Nephron (organoid): ENCODE measurements around the gene EBPL.

Source experiments
- H3K27ac Mint-ChIP-seq, 3 experiments: 2 replicates each; pipeline ENCODE4 v1.8.0; 2020; ENCODE audit warnings: mixed read lengths in 3 of 3, mild to moderate bottlenecking in 2 of 3, moderate library complexity in 1 of 3
- H3K27me3 Mint-ChIP-seq: 2 replicates; pipeline ENCODE4 v1.8.0; 2021; ENCODE audit warnings: low read depth, mild to moderate bottlenecking, moderate library complexity, mixed read lengths
- H3K36me3 Mint-ChIP-seq: 2 replicates; pipeline ENCODE4 v1.8.0; 2020; ENCODE audit warnings: low read depth, mixed read lengths
- H3K4me1 Mint-ChIP-seq: 2 replicates; pipeline ENCODE4 v1.8.0; 2020; ENCODE audit warnings: mixed read lengths
- H3K4me3 Mint-ChIP-seq, 3 experiments: 2 replicates each; pipeline ENCODE4 v1.8.0; 2020; ENCODE audit warnings: mild to moderate bottlenecking in 3 of 3, mixed read lengths in 3 of 3, moderate library complexity in 2 of 3
- H3K9me3 Mint-ChIP-seq: 2 replicates; pipeline ENCODE4 v1.8.0; 2020; ENCODE audit warnings: mixed read lengths
- TF ChIP-seq, protein P1 (sequence below), 3 experiments: fragments of 200-600 bp; sonication (generic); IDR thresholded peaks; one replicate each; pipeline ENCODE4 v1.5.0; 2021; ENCODE audit warnings: antibody characterized with exemption in 3 of 3; ENCODE audit not compliant: unreplicated experiment in 3 of 3

EBPL gene

GRCh38 chr13:49653478-49653877 lies 37.8 kb downstream of the EBPL start:
- peaks cover 21% of the 10 kb centered on the region for H3K36me3 Mint-ChIP-seq
- H3K4me3 Mint-ChIP-seq, result no peak overlapping the region

DNA sequence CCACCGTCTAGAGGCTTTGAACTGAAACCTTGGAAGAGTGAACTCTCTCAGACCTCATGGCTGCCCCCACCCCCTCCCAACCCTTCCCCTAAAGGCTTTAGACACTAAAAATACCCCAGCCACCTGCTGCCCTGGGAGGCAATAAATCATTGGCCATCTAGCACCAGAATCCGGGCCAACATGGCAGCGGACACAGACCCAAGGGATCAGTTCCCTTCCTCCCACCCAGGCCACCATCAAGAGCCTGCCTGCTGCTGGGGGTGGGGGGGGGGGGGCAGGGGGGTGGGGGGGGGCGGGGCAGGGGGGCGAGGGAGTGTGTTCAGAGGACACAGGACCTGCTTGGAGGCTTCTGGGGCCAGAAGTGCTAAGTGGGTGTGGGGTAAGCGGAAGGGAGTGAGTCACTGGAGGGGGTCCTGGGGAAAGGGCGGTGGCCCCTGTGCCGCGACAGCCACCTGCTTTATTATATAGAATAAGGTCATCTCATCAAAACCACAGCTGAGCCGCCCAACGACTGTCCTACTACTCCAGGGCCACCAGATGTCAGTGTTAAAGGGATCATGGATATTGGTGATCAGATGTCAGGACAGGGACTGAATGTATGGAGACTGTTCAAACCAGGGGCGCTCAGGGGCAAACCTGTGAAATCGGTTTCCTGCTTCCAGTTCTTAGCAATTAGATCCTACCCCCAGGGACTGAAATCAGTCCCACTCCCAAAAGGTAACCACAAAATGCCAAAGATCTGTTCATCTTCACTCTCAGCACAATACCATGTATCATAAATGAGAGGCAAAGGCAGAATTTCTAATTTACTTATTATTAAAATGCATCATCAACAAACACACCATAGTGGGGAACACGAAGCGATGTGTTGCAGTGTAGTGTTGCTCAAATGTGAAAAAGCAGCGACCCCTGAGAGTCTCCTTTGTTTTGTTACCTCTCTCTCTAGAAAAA lies 38.7 kb downstream of the EBPL start:
- Mint-ChIP-seq H3K27ac (peak overlapping the region in 2 of 3 experiments; percentile 9 to 16), H3K4me1 (peaks cover 17% of the 10 kb centered on the region), H3K4me3 (no peak overlapping the region), H3K27me3 (no peaks in the 10 kb centered on the region), H3K9me3 (no peaks in the 10 kb centered on the region), H3K36me3 (peaks cover 13% of the 10 kb centered on the region)
- TF ChIP-seq, protein P1, sequence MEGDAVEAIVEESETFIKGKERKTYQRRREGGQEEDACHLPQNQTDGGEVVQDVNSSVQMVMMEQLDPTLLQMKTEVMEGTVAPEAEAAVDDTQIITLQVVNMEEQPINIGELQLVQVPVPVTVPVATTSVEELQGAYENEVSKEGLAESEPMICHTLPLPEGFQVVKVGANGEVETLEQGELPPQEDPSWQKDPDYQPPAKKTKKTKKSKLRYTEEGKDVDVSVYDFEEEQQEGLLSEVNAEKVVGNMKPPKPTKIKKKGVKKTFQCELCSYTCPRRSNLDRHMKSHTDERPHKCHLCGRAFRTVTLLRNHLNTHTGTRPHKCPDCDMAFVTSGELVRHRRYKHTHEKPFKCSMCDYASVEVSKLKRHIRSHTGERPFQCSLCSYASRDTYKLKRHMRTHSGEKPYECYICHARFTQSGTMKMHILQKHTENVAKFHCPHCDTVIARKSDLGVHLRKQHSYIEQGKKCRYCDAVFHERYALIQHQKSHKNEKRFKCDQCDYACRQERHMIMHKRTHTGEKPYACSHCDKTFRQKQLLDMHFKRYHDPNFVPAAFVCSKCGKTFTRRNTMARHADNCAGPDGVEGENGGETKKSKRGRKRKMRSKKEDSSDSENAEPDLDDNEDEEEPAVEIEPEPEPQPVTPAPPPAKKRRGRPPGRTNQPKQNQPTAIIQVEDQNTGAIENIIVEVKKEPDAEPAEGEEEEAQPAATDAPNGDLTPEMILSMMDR (IDR thresholded peaks at IDR 0.05; ENCODE audit: unreplicated experiment in 3 of 3), result peak; percentile 37 to 53 (median 45)

More at GRCh38 chr13:49653478-49653877, 37.8 kb downstream of the EBPL start:
- Mint-ChIP-seq H3K27me3 (no peaks in the 10 kb centered on the region), H3K9me3 (no peaks in the 10 kb centered on the region), H3K27ac (no peak overlapping the region), H3K4me1 (peaks cover 17% of the 10 kb centered on the region)
- TF ChIP-seq, protein P1 (IDR thresholded peaks at IDR 0.05; ENCODE audit: unreplicated experiment in 3 of 3), result no peak

GRCh38 chr13:49651570-49652354 lies 39.5 kb downstream of the EBPL start:
- Mint-ChIP-seq H3K9me3 (no peaks in the 10 kb centered on the region), H3K27ac (no peak overlapping the region), H3K4me1 (peaks cover 17% of the 10 kb centered on the region), H3K27me3 (no peaks in the 10 kb centered on the region), H3K36me3 (peaks cover 9% of the 10 kb centered on the region), H3K4me3 (peak overlapping the region in 1 of 3 experiments; percentile 15)
- TF ChIP-seq, protein P1 (IDR thresholded peaks at IDR 0.05; ENCODE audit: unreplicated experiment in 3 of 3), result no peak

DNA sequence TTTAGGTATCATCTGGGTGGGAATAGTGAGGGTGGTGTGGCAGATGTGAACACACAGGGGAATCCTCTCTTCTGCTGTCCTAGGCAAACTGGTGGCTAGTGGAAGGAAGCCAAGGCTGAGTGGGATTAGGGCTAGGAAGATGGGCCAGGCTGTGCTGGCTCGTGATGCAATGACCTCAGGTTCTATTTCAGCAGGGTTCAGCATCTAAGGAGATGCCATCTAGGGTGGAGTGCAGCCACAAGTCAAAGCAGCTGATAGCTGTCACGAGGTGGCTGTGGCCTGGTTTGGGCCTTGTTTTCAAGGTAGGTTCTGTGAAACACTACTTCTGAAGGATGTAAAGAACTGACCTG lies 41.3 kb downstream of the EBPL start:
- H3K4me1 Mint-ChIP-seq, result peaks cover 17% of the 10 kb centered on the region
- TF ChIP-seq, protein P1 (IDR thresholded peaks at IDR 0.05; ENCODE audit: unreplicated experiment in 3 of 3), result no peak
- no peaks in the 10 kb centered on the region for H3K9me3 Mint-ChIP-seq
- no peaks in the 10 kb centered on the region for H3K27me3 Mint-ChIP-seq
- no peaks in the 10 kb centered on the region for H3K36me3 Mint-ChIP-seq
- H3K4me3 Mint-ChIP-seq, result no peak overlapping the region
- no peak overlapping the region for H3K27ac Mint-ChIP-seq

DNA sequence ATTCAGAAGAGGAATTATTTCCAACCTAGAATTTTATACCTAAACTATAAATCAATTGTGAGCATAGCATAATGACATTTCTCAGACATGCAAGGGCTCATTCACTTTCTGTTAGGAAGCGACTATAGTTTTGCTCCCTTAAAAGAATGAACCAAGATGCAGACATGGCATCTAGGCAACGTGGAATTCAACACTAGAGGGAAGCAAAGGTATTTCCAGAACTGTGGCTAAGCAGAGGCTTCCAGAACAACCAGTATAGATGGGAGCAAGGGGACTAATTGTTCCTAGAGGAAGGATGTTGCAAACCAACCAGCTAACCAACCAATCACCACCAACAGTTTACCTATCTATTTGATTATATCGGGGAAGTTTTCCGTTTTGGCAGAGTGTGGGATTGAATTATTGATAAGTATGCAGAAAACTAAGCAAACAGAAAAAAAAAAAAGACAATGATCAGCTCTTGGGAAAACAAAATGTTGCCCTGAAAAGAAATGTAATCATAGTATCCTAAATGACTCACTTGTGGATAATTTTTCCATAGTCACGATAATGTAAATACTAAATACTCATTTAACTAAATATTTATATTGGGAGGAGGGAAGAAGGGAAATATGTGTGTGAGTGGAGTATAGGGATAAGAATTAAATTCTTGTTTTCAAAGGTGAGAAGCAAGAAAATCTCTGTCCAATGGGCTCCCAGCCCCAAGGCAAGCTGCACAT lies 41.9 kb downstream of the EBPL start:
- H3K4me1 Mint-ChIP-seq, result peaks cover 17% of the 10 kb centered on the region
- TF ChIP-seq, protein P1 (IDR thresholded peaks at IDR 0.05; ENCODE audit: unreplicated experiment in 3 of 3), result peak; percentile 29 to 39 (median 34)
- no peaks in the 10 kb centered on the region for H3K36me3 Mint-ChIP-seq
- no peaks in the 10 kb centered on the region for H3K9me3 Mint-ChIP-seq
- no peaks in the 10 kb centered on the region for H3K27me3 Mint-ChIP-seq
- no peak overlapping the region for H3K27ac Mint-ChIP-seq
- no peak overlapping the region for H3K4me3 Mint-ChIP-seq
